Hippocampal formation (tissue), 2 donors: ENCODE measurements around the gene C19orf85.
"Not testable (repeated sequence)": the region's sequence is repeated elsewhere in the genome, so short reads cannot be mapped to it uniquely, and the experiment has no call there.

Source experiments
- DNase-seq, 2 donors: peaks; one replicate each; lab custom pipeline; 2025; lab: John Stamatoyannopoulos, UW

Gene C19orf85

GRCh38 chr19:55440411-55441105, 24.0 kb downstream of the C19orf85 start:
- no peak for DNase-seq

- DNase-seq: no peak
These were observed 25.5 kb downstream of the C19orf85 start for GRCh38 chr19:55439052-55439451.

DNA sequence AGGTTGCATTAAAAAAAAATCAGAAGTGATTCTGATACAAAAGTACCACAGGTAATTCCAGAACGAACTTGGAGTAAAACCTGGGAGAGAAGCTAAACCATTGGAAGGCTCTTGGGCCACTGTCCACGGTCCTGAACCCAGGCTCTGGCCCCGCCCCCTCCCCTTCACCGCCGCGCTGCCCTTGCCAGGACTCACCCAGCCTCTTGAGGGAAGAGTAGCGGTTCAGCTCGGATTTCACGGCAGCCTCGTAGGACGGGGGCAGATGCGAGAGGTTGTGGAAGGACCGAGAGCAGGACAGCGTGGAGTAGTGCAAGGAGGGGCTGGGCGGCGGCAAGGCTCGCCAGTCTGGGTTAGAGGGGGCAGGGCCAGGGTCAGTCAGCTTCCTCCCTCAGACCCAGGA, 27.1 kb downstream of the C19orf85 start:
- no peak for DNase-seq

DNA sequence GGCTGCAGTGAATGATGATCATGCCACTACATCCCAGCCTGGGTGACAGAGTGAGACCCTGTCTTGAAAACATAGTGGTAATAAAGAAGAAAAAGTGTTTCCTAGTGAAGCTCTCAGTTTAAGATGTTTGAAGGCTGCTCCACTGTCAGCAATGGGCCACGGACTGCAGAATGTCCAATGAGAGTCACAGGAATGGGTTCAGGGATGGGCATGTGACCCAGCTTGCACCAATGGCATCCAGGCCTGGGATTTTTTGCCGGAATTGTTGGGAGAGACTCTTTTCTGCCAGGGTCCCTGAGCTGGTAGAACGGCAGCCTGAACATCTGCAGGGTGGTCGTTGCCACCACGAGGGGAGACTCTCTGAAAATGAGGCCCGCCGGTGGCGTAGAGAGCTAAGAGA, 27.7 kb downstream of the C19orf85 start:
- DNase-seq: no peak

DNA sequence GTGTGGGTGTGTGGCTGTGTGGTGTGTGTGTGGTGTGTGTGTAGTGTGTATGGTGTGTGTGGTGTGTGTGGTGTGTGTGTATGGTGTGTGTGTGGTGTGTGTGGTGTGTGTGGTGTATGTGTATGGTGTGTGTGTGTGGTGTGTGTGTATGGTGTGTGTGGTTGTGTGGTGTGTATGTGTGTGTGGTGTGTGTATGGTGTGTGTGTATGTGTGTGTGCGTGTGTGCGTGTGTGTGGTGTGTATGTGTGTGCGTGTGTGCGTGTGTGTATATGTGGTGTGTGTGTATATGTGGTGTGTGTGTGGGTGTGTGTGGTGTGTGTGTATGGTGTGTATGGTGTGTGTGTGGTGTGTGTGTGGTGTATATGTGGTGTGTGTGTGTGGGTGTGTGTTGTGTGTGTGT, 29.5 kb downstream of the C19orf85 start:
- no peak for DNase-seq

DNA sequence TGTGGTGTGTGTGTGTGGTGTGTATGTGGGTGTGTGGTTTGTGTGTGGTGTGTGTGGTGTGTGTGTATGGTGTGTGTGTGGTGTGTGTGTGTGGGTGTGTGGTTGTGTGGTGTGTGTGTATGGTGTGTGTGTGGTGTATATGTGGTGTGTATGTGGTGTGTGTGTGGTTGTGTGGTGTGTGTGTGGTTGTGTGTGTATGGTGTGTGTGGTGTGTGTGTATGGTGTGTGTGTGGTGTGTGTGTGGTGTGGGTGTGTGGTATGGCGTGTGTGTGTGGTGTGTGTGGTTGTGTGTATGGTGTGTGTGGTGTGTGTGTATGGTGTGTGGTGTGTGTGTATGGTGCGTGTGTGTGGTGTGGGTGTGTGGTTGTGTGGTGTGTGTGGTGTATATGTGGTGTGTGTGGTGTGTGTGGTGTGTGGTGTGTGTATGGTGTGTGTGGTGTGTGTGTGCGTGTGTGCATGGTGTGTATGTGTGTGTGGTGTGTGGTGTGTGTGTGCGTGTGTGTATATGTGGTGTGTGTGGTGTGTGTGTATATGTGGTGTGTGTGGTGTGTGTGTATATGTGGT, 30.1 kb downstream of the C19orf85 start:
- DNase-seq: no peak

GRCh38 chr19:55433292-55433691, 31.3 kb downstream of the C19orf85 start:
- no peak for DNase-seq

DNA sequence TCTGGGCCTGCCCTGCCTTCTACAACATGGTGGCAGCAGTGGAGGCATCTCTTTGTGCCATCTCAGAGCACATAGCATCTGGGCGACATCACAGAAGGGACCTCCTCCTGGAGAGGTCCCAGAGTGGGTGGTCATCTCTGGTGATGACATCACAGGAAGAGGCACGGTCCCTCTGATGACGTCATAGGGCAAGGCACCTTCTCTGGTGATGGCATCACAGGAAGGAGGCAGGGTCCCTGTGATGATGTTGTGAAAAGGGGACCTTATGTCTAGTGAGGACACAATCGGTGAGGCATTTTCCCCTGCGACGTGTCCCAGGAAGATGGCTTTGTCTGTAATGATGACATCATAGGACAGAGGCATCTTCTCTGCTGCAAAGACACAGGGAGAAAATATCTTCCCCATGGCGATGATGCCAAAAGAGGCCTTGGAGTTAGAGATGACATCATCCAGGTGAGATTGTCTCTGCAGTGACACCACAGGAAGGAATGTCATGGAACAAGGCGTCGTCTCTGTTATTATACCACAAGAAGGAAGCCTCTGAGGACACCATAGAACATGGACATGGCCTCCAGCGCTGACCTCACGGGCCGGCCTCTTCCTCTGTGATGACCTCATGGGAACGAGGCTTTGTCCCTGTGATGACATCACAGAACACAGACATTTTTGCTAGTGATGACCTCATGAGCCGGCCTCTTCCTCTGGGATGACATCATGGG, 32.2 kb downstream of the C19orf85 start:
- DNase-seq: no peak

DNA sequence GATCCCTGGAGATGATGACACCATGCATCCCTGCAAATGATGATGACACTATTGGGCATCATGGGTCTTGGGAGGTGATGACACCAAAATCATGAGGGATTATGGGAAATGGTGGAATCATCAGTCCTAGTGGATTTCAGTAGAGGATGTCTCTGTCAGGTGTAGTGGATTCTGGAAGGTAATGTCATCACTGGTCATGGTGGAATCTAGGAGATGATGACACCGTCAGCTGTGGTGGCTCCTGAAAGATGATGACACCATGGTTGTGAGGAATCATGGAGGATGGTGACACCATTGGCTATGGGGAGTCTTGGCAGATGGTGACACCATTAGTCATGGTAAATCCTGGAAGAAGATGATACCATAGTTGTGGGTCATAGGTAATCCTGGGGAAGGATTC, 33.4 kb downstream of the C19orf85 start:
- DNase-seq: no peak

DNA sequence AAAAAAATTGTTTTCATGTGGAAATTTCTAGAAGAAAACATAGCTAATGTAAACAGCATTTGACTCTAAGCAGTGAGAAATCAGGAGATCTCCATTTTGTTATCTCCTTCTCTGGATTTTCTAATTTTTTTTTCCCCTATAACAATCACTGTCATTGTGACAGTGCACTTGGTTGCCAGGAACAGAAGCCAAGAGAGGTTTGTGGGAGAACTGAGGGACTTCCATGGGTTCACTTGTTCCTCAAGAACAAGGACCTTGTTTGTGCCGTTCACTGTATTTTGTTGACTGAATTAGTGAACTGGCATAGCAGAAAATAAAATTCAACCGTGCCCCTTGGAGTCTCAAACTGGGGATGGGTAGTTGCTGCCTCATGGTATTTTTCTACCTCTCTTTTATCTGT, 38.5 kb downstream of the C19orf85 start:
- peak; percentile 55 to 91 for DNase-seq

DNA sequence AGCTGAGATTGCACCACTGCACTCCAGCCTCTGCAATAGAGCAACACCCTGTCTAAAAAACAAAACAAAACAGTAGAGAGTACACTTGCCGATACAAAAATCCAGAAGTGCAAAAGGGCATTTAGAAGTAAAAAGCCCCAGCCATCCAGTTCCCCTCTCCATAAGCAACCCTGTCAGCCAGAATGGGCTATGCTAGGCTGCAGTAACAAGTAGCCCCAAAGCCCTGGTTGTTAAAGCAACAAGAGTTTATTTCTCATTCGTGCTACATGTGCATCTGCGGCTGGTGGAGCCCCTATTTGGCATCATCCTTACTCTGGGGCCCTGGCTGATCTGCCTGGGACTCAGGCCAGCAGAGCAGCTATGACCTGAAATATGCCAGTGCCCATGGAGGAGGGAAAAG, 40.0 kb downstream of the C19orf85 start:
- no peak for DNase-seq

GRCh38 chr19:55423225-55424005, 41.1 kb downstream of the C19orf85 start:
- DNase-seq: no peak

DNA sequence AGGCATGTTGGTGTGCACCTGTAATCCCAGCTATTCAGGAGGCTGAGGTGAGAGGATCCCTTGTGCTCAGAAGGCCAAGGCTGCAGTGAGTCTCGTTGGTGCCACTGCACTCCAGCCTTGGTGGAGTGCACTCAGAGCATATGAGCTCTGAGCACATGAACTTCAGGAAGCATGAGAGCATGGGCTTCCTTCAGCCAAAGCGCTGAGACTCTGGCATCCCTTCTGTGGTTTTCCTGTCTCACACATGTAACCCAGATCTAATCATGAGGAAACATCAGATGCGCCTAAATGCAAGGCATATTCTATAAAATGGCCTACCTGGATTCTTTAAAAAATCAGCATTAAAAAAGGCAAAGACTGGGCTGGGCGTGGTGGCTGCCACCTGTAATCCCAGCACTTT, 43.3 kb downstream of the C19orf85 start:
- not testable (repeated sequence) for DNase-seq

DNA sequence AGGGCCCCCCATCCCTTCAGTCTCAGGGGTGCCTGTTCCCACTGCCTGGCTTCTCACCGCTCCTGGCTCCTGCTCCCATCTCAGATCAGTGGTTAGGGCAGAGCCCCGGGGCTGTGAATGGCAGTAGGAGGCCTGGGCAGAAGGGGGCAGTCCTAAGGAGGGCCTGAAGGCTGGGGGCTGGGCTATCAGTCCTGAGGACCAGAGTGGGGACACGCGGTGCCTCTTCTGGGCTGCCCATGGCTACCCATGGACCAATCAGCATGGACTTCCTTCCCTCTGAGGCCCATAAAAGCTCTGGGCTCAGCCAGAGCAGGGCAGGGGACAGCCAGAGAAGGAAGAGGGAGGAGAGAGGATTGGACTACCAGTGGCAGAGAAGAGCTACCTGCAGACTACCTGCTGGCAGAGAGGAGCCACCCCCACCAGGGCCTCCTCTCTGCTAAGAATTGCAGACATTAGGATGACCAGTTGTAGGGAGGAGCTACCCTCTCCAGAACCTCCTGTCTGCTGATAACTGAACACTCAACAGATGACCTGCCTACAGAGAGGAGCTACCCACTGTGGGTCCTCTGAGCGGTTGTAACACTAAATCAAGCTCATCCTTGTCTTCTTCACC, 44.8 kb downstream of the C19orf85 start:
- peak in 1 of 2 donors; percentile 44 for DNase-seq

GRCh38 chr19:55419103-55419502, 45.4 kb downstream of the C19orf85 start:
- no peak for DNase-seq

GRCh38 chr19:55418185-55418584, 46.4 kb downstream of the C19orf85 start:
- peak; percentile 41 to 80 for DNase-seq
